Measurements from ENCODE around the gene ETFA.

Gene ETFA

DNA sequence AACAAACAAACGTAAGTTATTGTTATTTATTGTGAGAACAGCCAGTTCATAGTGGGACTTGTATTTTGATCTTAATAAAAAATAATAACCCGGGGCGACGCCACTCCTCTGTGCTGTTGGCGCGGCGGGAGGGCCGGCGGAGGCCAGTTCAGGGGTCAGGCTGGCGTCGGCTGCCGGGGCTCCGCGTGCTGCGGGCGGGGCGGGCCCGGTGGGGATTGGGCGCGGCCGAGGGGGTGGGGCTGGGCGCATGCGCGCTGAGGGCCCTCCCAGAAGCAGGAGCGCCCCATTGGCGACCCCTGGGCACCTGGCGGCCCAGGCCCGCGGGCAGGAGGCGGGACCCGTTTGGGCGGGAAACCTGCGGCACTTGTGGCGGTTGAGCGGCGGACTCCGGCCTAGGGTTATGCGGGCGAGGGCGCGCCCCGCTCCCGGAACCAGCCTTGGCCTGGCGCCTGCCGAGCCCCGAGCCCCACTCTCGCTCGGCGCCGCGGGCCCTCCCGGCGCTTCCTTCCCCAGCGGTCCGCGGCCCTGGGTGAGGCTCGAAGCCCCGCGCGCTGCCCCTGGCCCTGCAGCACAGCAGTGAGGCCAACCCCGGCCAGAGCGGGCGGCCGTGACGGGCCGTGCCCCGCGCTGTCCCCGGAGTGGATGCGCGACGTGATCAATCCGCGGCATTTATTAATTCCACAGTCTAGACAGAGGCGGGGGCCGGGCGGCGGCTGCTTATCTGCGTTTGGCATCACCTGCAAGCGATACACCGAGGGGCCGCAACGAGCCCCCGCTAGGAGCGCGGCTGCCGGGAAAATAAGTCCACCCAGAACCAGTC is 31.3 kb upstream of the ETFA start:
- H3K36me3 ChIP-seq (ENCODE audit: control insufficient read depth in 2 of 2, insufficient read depth in 1 of 2, low read length in 2 of 2): peaks cover 0 to 41% of the 10 kb centered on the region in 2 experiments; a peak in 1 of 3 replicates
- H3K4me3 ChIP-seq (ENCODE audit: low read depth, low read length): no peak overlapping the region
- no peak overlapping the region for H3K27ac ChIP-seq (ENCODE audit: extremely low read depth, low read depth, low read length)
- TF ChIP-seq ZNF202 (tag by site-specific recombination; IDR thresholded peaks at IDR 0.05; ENCODE audit: borderline replicate concordance): peak; percentile 47; the same call in 1 of the 2 replicates
- TF ChIP-seq, protein P1, sequence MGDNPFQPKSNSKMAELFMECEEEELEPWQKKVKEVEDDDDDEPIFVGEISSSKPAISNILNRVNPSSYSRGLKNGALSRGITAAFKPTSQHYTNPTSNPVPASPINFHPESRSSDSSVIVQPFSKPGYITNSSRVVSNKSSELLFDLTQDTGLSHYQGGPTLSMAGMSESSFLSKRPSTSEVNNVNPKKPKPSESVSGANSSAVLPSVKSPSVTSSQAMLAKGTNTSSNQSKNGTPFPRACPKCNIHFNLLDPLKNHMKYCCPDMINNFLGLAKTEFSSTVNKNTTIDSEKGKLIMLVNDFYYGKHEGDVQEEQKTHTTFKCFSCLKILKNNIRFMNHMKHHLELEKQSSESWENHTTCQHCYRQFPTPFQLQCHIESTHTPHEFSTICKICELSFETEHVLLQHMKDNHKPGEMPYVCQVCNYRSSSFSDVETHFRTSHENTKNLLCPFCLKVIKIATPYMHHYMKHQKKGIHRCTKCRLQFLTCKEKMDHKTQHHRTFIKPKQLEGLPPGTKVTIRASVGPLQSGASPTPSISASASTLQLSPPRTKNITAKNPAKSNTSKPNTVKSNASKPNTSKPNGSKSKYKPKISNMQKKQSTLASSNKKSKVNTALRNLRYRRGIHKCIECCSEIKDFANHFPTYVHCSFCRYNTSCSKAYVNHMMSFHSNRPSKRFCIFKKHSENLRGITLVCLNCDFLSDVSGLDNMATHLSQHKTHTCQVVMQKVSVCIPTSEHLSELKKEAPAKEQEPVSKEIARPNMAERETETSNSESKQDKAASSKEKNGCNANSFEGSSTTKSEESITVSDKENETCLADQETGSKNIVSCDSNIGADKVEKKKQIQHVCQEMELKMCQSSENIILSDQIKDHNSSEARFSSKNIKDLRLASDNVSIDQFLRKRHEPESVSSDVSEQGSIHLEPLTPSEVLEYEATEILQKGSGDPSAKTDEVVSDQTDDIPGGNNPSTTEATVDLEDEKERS (tag by site-specific recombination; IDR thresholded peaks at IDR 0.05): no peak
- ChIA-PET CTCF (no interaction called here), POLR2A (no interaction called here)
- no peaks in the 10 kb centered on the region for H3K9me3 ChIP-seq (ENCODE audit: control insufficient read depth, insufficient read depth, low read depth, low read length)
- H3K4me1 ChIP-seq (ENCODE audit: control insufficient read depth, insufficient read depth, low read length): peaks cover 26% of the 10 kb centered on the region

GRCh38 chr15:76342058-76342381 is 30.8 kb upstream of the ETFA start:
- Histone ChIP-seq H3K4me3 (ENCODE audit: low read depth, low read length) (no peak overlapping the region), H3K36me3 (ENCODE audit: control insufficient read depth in 2 of 2, insufficient read depth in 1 of 2, low read length in 2 of 2) (peaks cover 0 to 41% of the 10 kb centered on the region in 2 experiments; a peak in 1 of 3 replicates), H3K9me3 (ENCODE audit: control insufficient read depth, insufficient read depth, low read depth, low read length) (no peaks in the 10 kb centered on the region), H3K27ac (ENCODE audit: extremely low read depth, low read depth, low read length) (no peak overlapping the region), H3K4me1 (ENCODE audit: control insufficient read depth, insufficient read depth, low read length) (peaks cover 26% of the 10 kb centered on the region)
- CTCF ChIA-PET: no interaction called here
- no peak for TF ChIP-seq ZFP69B (tag by site-specific recombination; IDR thresholded peaks at IDR 0.05)
- TF ChIP-seq ZSCAN30 (tag by site-specific recombination; IDR thresholded peaks at IDR 0.05): no peak
- TF ChIP-seq PRDM10 (tag by site-specific recombination; IDR thresholded peaks at IDR 0.05): no peak
- no peak for TF ChIP-seq ZNF221 (tag by site-specific recombination; IDR thresholded peaks at IDR 0.05; ENCODE audit: borderline replicate concordance)
- TF ChIP-seq ZNF768 (tag by site-specific recombination; IDR thresholded peaks at IDR 0.05): no peak
- TF ChIP-seq INSM2 (tag by site-specific recombination; IDR thresholded peaks at IDR 0.05): no peak
- TF ChIP-seq ZNF341 (tag by site-specific recombination; IDR thresholded peaks at IDR 0.05; ENCODE audit: low read depth): no peak
- TF ChIP-seq, protein P2, sequence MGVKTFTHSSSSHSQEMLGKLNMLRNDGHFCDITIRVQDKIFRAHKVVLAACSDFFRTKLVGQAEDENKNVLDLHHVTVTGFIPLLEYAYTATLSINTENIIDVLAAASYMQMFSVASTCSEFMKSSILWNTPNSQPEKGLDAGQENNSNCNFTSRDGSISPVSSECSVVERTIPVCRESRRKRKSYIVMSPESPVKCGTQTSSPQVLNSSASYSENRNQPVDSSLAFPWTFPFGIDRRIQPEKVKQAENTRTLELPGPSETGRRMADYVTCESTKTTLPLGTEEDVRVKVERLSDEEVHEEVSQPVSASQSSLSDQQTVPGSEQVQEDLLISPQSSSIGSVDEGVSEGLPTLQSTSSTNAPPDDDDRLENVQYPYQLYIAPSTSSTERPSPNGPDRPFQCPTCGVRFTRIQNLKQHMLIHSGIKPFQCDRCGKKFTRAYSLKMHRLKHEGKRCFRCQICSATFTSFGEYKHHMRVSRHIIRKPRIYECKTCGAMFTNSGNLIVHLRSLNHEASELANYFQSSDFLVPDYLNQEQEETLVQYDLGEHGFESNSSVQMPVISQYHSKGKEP (tag by site-specific recombination; IDR thresholded peaks at IDR 0.05): no peak
- no peak for TF ChIP-seq SCRT2 (tag by site-specific recombination; IDR thresholded peaks at IDR 0.05)
- TF ChIP-seq, protein P3, sequence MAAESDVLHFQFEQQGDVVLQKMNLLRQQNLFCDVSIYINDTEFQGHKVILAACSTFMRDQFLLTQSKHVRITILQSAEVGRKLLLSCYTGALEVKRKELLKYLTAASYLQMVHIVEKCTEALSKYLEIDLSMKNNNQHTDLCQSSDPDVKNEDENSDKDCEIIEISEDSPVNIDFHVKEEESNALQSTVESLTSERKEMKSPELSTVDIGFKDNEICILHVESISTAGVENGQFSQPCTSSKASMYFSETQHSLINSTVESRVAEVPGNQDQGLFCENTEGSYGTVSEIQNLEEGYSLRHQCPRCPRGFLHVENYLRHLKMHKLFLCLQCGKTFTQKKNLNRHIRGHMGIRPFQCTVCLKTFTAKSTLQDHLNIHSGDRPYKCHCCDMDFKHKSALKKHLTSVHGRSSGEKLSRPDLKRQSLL (tag by site-specific recombination; IDR thresholded peaks at IDR 0.05): no peak
- TF ChIP-seq ZNF624 (tag by site-specific recombination; IDR thresholded peaks at IDR 0.05): no peak
- TF ChIP-seq ZBTB17 (tag by site-specific recombination; IDR thresholded peaks at IDR 0.05): no peak
- no peak for TF ChIP-seq ZNF473 (tag by site-specific recombination; IDR thresholded peaks at IDR 0.05)
- no peak for TF ChIP-seq ZNF184 (tag by site-specific recombination; IDR thresholded peaks at IDR 0.05)
- no peak for TF ChIP-seq ZNF530 (tag by site-specific recombination; IDR thresholded peaks at IDR 0.05; ENCODE audit: low read depth)
- no peak for TF ChIP-seq ZNF175 (tag by site-specific recombination; IDR thresholded peaks at IDR 0.05)
- TF ChIP-seq, protein P4, sequence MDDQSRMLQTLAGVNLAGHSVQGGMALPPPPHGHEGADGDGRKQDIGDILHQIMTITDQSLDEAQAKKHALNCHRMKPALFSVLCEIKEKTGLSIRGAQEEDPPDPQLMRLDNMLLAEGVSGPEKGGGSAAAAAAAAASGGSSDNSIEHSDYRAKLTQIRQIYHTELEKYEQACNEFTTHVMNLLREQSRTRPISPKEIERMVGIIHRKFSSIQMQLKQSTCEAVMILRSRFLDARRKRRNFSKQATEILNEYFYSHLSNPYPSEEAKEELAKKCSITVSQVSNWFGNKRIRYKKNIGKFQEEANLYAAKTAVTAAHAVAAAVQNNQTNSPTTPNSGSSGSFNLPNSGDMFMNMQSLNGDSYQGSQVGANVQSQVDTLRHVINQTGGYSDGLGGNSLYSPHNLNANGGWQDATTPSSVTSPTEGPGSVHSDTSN (CRISPR knock-in tag; IDR thresholded peaks at IDR 0.05): no peak
- TF ChIP-seq MYNN (tag by site-specific recombination; IDR thresholded peaks at IDR 0.05; ENCODE audit: borderline replicate concordance): no peak
- no peak for TF ChIP-seq ZNF777 (tag by site-specific recombination; IDR thresholded peaks at IDR 0.05; ENCODE audit: borderline replicate concordance)
- POLR2A ChIA-PET: no interaction called here

All from HEK293 (cell line).